WTC11 (cell line): ENCODE measurements around the gene FANCE. TPM values are rescaled to one million over a fixed set of nuclear protein-coding genes. Genes with fewer than 3 reads are reported as not detected.
A peak's percentile ranks its signal among the peaks of the same experiment; 100 is the strongest.

ENCODE experiments used
- ATAC-seq: fragments of 200-7000 bp; cut with Tn5 transposase; 2 replicates; pipeline ENCODE4 v1.10.0; 2021; ENCODE audit warnings: mild to moderate bottlenecking, moderate library complexity
- CTCF ChIA-PET: fragments of 300-600 bp; sonication (Branson Sonifier 250); formaldehyde crosslinking; loops from one replicate; lab custom pipeline; 2021; ENCODE audit warnings: antibody characterized with exemption; lab: Charles Lee
- POLR2A ChIA-PET: fragments of 350-600 bp; sonication (Branson Sonifier 250); formaldehyde crosslinking; loops from one replicate; lab custom pipeline; 2021; ENCODE audit warnings: antibody characterized with exemption; lab: Charles Lee
- DNase-seq: peaks from one replicate; pipeline ENCODE4 v3.0.0; 2021; ENCODE audit warnings: low spot score
- H3K27ac Mint-ChIP-seq: 2 replicates; pipeline ENCODE4 v1.8.0; 2021; ENCODE audit warnings: mixed read lengths
- H3K27me3 Mint-ChIP-seq: 2 replicates; pipeline ENCODE4 v1.8.0; 2021; ENCODE audit warnings: low read depth, mild to moderate bottlenecking, moderate library complexity, mixed read lengths
- H3K36me3 Mint-ChIP-seq: 2 replicates; pipeline ENCODE4 v1.8.0; 2021; ENCODE audit warnings: mixed read lengths
- H3K4me1 Mint-ChIP-seq: 2 replicates; pipeline ENCODE4 v1.8.0; 2022; ENCODE audit warnings: mixed read lengths
- H3K4me3 Mint-ChIP-seq: 2 replicates; pipeline ENCODE4 v1.8.0; 2021; ENCODE audit warnings: mild to moderate bottlenecking, moderate library complexity, mixed read lengths
- H3K9me3 Mint-ChIP-seq: 2 replicates; pipeline ENCODE4 v1.8.0; 2021; ENCODE audit warnings: mixed read lengths
- AFF4 ChIP-seq: sonication (generic); formaldehyde crosslinking; IDR thresholded peaks from 2 replicates; pipeline ENCODE4 v1.8.1; 2023; ENCODE audit warnings: mild to moderate bottlenecking, missing genetic modification reagents, borderline replicate concordance
- ELF4 ChIP-seq: sonication (generic); formaldehyde crosslinking; IDR thresholded peaks from 2 replicates; pipeline ENCODE4 v1.8.1; 2022; ENCODE audit warnings: low read depth, mild to moderate bottlenecking, moderate library complexity, missing genetic modification reagents
- ESRRA ChIP-seq: sonication (generic); formaldehyde crosslinking; IDR thresholded peaks from 2 replicates; pipeline ENCODE4 v1.8.1; 2022; ENCODE audit warnings: mild to moderate bottlenecking, missing genetic modification reagents, borderline replicate concordance
- GTF2I ChIP-seq: fragments of 250-450 bp; sonication (Bioruptor Pico); conservative IDR thresholded peaks from 2 replicates; pipeline ENCODE4 v1.4.0; 2021; ENCODE audit warnings: mild to moderate bottlenecking
- JUN ChIP-seq: sonication (generic); formaldehyde crosslinking; IDR thresholded peaks from 2 replicates; pipeline ENCODE4 v1.8.0; 2023; ENCODE audit warnings: mild to moderate bottlenecking, missing genetic modification reagents
- MYBL2 ChIP-seq: sonication (generic); formaldehyde crosslinking; IDR thresholded peaks from 2 replicates; pipeline ENCODE4 v1.8.1; 2023; ENCODE audit warnings: mild to moderate bottlenecking, moderate library complexity, missing genetic modification reagents
- SMAD4 ChIP-seq: sonication (generic); formaldehyde crosslinking; IDR thresholded peaks from 2 replicates; pipeline ENCODE4 v1.8.0; 2022; ENCODE audit warnings: mild to moderate bottlenecking, missing genetic modification reagents
- ZNF425 ChIP-seq: fragments of 250-450 bp; sonication (Bioruptor Pico); conservative IDR thresholded peaks from 2 replicates; pipeline ENCODE4 v1.9.0; 2021; ENCODE audit warnings: mild to moderate bottlenecking
- ZNF532 ChIP-seq: fragments of 250-450 bp; sonication (Bioruptor Pico); IDR thresholded peaks from 2 replicates; pipeline ENCODE4 v1.9.0; 2021; ENCODE audit warnings: mild to moderate bottlenecking, borderline replicate concordance
- total RNA-seq: library from RNA; stranded (reverse); gene quantifications from 3 replicates; pipeline ENCODE4 v1.2.3, GENCODE V29; 2021
- TF ChIP-seq, protein P1 (sequence below): sonication (generic); formaldehyde crosslinking; IDR thresholded peaks from 2 replicates; pipeline ENCODE4 v1.8.1; 2022; ENCODE audit warnings: low read depth, missing genetic modification reagents, borderline replicate concordance
- TF ChIP-seq, protein P2 (sequence below): sonication (generic); formaldehyde crosslinking; IDR thresholded peaks from 2 replicates; pipeline ENCODE4 v1.8.1; 2023; ENCODE audit warnings: mild to moderate bottlenecking, missing genetic modification reagents
- TF ChIP-seq, protein P3 (sequence below): sonication (generic); formaldehyde crosslinking; IDR thresholded peaks from 2 replicates; pipeline ENCODE4 v1.8.0; 2023; ENCODE audit warnings: missing genetic modification reagents, mild to moderate bottlenecking, borderline replicate concordance
- TF ChIP-seq, protein P4 (sequence below): sonication (generic); formaldehyde crosslinking; IDR thresholded peaks from 2 replicates; pipeline ENCODE4 v1.8.0; 2023; ENCODE audit warnings: missing genetic modification reagents

FANCE gene
- total RNA-seq, 1 experiment from 2014 or later = 22.3 TPM

DNA sequence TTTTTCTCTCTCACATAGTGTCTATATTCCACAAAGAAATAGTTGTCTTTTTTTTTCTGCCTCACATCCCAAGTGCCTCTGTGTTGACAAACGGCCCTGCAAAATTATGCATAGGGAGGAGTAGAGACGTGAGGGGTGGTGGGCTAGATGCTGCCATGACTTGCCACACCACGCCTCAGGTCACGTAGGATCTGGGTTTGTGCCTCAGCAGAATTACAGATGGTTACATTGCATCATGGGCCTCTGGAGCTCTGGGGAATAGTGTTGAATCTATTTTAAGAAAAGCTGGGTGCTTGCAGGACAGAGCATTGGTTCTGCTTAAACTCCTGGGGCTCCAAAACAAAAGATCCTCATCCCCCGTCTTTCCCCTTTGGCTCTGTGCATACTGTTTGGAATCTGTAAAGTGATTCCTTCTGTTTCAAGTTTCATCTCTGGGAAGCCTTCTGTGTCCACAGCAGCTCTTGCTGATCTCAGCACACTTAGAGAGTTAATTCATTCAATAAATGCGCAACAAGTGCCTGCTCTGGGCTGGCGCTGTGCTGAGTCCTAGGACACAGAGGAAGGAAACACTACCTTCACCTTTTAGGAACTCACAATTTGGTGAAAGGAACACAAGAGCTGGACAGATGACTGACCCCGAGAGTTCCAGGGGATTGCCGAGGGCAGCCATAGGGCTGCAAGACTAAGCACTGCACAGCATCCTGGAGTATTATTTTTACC, 2.4 kb downstream of the FANCE start (continued):
- TF ChIP-seq ZNF425 (CRISPR knock-in tag) (no peak), ZNF532 (CRISPR knock-in tag) (no peak), GTF2I (CRISPR knock-in tag) (no peak), ELF4 (CRISPR knock-in tag) (no peak)
- TF ChIP-seq, protein P1, sequence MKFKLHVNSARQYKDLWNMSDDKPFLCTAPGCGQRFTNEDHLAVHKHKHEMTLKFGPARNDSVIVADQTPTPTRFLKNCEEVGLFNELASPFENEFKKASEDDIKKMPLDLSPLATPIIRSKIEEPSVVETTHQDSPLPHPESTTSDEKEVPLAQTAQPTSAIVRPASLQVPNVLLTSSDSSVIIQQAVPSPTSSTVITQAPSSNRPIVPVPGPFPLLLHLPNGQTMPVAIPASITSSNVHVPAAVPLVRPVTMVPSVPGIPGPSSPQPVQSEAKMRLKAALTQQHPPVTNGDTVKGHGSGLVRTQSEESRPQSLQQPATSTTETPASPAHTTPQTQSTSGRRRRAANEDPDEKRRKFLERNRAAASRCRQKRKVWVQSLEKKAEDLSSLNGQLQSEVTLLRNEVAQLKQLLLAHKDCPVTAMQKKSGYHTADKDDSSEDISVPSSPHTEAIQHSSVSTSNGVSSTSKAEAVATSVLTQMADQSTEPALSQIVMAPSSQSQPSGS (CRISPR knock-in tag) = no peak

- H3K27ac Mint-ChIP-seq = no peak overlapping the region; the same call in 1 of the 2 replicates
- POLR2A ChIA-PET = interaction anchor here (0.6 to 1.5 kb wide), 3 partner anchors 14 to 918 kb away, joined by 3 to 6 read pairs (median 5); partner anchors contain the start of gene PPARD
- peaks cover 25% of the 10 kb centered on the region for H3K4me1 Mint-ChIP-seq
- DNase-seq (no peak), ATAC-seq (peak; percentile 67)
- no peaks in the 10 kb centered on the region for H3K9me3 Mint-ChIP-seq
- peaks cover 40% of the 10 kb centered on the region for H3K36me3 Mint-ChIP-seq
- CTCF ChIA-PET = interaction anchor here (1.3 to 2.9 kb wide), 4 partner anchors 8 to 140 kb away, joined by 4 to 10 read pairs (median 6); partner anchors contain the start of gene RPL10A
- no peak overlapping the region for H3K4me3 Mint-ChIP-seq
- H3K27me3 Mint-ChIP-seq = peaks cover 3% of the 10 kb centered on the region
- TF ChIP-seq MYBL2 = no peak
- TF ChIP-seq JUN = no peak
- TF ChIP-seq ESRRA (CRISPR knock-in tag) = no peak
- no peak for TF ChIP-seq AFF4 (CRISPR knock-in tag)
- TF ChIP-seq, protein P2, sequence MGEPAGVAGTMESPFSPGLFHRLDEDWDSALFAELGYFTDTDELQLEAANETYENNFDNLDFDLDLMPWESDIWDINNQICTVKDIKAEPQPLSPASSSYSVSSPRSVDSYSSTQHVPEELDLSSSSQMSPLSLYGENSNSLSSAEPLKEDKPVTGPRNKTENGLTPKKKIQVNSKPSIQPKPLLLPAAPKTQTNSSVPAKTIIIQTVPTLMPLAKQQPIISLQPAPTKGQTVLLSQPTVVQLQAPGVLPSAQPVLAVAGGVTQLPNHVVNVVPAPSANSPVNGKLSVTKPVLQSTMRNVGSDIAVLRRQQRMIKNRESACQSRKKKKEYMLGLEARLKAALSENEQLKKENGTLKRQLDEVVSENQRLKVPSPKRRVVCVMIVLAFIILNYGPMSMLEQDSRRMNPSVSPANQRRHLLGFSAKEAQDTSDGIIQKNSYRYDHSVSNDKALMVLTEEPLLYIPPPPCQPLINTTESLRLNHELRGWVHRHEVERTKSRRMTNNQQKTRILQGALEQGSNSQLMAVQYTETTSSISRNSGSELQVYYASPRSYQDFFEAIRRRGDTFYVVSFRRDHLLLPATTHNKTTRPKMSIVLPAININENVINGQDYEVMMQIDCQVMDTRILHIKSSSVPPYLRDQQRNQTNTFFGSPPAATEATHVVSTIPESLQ (CRISPR knock-in tag) = no peak
- no peak for TF ChIP-seq SMAD4
- TF ChIP-seq, protein P3, sequence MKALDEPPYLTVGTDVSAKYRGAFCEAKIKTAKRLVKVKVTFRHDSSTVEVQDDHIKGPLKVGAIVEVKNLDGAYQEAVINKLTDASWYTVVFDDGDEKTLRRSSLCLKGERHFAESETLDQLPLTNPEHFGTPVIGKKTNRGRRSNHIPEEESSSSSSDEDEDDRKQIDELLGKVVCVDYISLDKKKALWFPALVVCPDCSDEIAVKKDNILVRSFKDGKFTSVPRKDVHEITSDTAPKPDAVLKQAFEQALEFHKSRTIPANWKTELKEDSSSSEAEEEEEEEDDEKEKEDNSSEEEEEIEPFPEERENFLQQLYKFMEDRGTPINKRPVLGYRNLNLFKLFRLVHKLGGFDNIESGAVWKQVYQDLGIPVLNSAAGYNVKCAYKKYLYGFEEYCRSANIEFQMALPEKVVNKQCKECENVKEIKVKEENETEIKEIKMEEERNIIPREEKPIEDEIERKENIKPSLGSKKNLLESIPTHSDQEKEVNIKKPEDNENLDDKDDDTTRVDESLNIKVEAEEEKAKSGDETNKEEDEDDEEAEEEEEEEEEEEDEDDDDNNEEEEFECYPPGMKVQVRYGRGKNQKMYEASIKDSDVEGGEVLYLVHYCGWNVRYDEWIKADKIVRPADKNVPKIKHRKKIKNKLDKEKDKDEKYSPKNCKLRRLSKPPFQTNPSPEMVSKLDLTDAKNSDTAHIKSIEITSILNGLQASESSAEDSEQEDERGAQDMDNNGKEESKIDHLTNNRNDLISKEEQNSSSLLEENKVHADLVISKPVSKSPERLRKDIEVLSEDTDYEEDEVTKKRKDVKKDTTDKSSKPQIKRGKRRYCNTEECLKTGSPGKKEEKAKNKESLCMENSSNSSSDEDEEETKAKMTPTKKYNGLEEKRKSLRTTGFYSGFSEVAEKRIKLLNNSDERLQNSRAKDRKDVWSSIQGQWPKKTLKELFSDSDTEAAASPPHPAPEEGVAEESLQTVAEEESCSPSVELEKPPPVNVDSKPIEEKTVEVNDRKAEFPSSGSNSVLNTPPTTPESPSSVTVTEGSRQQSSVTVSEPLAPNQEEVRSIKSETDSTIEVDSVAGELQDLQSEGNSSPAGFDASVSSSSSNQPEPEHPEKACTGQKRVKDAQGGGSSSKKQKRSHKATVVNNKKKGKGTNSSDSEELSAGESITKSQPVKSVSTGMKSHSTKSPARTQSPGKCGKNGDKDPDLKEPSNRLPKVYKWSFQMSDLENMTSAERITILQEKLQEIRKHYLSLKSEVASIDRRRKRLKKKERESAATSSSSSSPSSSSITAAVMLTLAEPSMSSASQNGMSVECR (CRISPR knock-in tag) = no peak
- TF ChIP-seq, protein P4, sequence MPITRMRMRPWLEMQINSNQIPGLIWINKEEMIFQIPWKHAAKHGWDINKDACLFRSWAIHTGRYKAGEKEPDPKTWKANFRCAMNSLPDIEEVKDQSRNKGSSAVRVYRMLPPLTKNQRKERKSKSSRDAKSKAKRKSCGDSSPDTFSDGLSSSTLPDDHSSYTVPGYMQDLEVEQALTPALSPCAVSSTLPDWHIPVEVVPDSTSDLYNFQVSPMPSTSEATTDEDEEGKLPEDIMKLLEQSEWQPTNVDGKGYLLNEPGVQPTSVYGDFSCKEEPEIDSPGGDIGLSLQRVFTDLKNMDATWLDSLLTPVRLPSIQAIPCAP (CRISPR knock-in tag) = no peak
Measured at GRCh38 chr6:35457907-35458306, 5.8 kb downstream of the FANCE start.
